GF-D8 (cell line): ENCODE measurements around the gene SREBF1.

ENCODE experiments used
- DNase-seq: peaks from one replicate; lab custom pipeline; 2025; lab: John Stamatoyannopoulos, UW

SREBF1 gene

DNA sequence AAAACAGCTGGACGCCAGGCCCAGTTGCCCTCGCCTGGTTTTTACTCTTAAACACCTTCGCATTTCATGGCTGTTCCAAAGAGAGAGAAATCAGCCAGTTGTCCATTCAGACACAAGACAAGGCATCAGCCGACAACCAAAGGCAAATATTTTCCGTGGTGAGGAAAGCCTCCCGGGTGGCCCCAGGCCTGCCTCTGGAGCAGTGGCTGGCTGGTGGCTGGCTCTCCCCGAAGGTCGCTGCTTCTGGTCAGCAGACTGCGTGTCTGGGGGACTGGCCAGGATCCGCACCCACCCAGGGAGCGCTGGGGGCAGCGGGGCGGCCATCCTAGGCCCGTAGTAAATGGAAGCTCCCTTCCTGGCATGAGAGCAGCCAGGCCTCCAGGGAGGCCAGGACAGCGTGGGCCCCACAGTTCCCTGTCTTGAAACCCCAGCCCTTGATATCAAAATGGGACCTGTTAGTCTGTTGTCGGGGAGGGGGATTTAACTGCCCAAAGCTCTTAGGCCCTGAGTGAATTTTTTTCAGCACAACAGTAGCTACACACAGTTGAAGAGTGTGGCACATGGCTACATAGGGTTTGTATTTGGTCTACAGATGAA is 57.7 kb downstream of the SREBF1 start:
- DNase-seq: no peak

DNA sequence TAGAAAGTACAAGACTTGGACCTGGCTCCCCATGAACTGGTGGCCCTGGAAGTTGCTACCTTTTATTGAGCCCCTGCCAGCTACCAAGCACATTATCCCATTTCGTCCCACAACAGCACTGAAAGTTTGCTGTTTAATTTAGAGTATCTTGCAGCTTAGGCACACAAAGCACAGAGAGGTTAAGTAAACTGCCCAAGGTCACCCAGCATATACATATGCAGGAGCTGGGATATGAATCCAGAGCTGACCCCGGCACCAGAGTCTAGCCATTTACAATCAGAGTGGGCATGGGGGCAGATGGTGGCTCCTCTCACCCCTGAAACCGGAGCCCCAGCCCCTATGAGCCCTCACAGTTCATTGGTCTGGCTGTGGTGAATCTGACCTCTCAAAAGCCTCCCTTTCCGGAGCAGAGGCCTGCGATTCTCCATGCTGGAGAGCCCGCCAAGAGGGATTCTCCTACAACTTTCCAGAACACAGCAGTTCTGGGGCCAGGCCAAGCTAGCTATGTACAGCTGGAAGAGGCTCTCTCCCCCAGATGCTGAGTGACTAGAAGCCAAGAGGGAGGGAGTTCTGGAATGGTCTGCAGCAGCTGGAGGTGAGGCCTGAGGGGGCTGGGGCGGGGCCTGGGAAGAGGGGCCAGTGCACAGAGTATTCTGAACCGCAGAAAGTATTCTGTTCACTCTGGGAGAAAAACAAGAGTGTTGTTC is 58.3 kb downstream of the SREBF1 start:
- no peak for DNase-seq

DNA sequence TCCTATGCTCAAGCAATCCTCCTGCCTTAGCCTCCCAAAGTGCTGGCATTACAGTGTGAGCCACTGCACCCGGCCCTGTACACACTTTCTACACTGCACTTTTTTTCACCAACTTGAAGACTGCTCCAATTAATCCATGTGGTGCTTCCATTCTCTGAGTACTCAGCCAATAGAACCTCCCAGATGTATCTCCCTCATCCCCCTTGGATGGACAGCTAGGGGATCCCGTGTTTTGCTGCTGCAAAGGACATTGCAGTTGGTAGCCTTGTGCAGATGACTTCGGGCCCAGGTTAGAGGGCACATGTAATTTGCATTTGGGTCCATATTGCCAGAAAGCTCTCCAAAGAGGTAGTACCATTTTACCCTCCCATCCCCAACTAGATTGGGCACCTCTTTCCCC is 59.9 kb downstream of the SREBF1 start:
- DNase-seq: no peak

DNA sequence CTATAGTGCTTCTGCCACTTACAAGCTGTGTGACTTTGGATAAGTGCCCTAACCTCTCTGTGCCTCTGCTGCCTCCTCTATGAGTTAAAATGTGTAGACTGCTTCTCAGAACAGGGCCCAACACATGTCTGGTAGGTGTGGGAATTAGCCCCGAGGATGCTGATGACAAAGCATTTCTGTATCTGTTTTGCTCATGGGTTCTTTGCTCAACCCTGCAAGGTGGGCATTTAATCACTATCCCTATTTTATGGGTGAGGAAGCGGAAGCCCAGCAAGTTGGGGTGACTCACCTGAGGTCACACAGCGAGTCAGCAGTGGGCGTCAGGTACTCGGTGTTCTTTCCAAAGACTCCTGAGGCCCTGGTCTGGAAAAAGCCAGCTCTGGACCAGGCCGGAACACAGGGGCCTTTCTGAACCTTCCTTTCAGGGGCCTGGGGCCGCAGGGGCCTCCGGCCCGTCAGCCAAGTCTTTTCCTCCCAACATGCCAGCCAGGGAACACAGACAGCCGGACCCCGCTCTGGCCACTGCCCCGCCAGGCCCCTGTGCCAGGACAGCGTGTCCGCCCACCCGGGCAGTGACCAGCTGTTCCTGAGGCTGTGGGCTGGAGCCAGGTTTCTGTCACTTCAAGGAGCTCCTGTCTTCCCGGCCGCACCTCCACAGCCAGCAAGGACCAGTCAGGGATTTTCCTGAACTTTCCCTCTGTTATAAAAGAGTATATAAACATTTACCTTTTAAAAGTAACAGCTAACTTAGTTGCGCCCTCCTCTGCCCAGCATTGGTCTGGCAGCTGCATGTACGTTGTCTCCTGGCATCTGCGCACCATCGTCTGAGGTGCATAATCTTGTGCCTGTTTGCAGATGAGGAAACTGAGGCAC is 62.5 kb downstream of the SREBF1 start:
- no peak for DNase-seq

DNA sequence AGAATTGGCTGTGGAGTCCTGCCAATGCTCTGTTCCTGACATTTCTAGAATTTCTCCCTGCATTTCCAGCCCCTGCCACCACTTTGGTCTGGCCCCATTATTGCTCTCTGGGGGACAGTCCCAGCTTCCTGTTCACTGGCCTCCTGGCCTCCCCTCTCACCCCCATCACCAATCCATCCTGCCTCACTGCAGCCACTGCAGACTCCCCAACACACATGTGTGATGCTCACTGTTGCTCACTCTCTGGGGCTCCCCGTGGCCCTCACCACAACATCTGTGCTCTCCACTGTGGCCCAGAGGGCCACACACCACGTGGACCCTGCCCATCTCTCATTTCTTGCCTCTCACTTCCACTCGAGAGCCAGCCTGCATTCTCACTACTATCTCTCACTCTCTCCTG is 64.6 kb downstream of the SREBF1 start:
- no peak for DNase-seq

DNA sequence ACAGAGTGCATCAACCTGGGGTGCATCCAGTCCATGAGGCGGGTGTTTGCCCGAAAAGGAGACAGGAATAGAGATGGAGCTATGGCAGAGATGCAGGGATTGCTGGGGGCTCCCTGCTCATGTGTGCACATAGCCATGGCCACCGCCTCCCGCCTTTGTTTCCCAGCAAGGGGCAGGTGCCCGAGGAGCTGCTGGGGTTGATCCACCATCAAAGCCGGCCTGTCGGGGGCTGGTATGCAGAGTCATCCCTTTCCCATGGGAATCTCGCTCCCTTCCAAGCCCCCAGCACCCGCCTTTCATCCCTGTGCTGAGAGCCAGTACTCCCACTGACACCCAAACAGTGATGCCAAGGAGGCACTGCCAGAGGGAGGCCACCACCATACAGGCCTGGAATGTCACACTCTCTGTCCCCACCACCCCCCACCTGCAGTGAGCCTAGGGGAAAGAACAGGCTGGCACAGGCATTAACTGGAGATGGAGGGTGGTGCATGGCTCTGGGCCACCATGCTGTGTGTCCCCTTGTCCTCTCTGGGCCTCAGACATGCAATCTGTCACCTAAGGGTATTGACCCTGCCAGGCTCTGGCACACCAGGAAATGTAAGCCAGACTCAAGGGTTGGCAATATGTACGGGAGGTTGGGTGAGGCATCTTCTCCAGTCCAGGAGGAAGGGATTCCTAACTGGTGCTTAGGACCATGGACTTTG is 65.1 kb downstream of the SREBF1 start:
- no peak for DNase-seq

DNA sequence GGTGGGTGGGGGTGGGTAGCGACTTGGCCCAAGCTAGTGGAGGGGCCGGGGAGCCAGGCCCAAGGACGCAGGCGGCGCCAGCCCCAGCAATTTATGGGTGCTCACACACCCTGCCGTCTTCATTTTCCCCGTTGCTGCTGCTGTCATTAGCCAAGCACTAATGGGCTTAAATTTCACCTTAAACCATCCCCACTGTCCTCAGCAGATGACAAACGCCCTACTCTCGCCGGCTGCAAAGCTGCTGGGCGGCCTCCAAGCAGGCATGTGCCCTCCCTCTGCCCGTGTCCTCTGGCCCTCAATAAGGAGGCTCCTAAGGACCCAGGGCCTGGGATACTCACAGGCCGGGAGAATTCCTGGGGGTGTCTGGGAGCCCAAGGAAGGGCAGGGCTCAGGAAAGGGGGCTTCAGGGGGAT is 66.1 kb downstream of the SREBF1 start:
- DNase-seq: no peak

DNA sequence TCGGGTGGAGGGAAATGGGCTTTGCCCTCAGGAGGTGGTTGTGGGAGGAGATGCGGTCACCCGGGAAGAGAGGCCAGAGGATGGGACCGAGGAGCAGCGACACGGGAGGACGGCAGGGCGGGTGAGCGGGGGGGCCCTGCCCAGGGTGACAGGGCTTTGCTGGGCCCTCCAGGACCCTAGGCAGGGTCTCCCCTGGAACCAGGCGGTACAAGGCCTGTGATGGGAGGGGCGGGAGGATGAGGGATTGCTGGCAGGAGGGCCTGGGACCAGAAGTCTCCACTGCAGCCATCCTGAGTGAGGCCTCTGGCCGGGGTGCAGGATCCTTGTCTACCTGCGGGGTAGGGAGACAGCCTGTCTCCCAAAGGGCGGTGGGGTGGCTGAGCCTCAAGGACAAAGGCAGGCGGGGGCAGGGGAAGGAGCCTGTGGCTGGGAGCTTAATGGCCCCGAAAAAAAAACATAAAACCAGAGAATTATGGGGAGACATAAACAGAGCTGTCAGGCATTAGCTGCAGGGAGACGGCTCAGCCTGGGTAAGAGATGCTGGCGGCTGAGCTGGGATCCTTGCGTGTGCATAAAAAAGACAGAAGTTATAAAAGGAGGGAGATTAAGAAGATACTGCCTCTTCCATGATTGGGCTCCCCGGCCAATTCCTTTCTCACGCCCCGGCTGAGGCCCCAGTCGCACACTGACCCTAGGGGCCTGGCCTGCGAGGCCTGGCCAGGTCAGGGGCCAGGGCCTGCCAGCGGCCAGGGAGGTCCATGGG is 66.7 kb downstream of the SREBF1 start:
- no peak for DNase-seq

DNA sequence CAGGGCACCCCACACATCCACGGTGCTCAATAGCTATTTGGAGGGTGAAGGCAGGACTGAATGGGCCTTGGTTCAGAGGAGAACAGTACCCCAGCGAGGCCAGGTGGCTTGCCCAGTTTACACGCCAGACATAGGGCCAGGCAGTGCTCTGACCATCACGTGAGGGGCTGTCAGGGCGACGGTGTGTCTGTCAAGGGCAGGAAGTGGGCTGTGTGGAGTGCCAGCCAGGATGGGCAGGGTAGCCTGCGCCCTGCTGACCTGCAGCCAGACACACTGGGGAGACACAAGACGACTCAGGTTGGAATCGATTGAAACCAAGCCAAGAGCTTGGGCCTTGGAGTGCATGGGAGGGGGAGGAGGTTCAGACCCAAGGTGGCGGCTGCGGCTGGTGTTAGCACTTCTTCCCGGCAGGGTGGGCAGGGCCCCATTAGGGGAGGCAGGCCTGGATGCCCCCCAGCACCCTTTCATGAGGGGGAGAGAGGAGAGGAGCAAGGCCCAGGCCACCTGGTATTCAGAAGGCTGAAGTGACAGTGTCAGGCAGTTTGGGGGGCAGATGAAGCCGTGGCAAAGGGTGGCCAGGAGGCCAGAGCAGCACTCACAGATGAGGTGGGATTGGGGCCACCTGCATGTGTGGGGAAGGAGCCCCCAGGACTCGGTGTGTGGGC is 68.2 kb downstream of the SREBF1 start:
- no peak for DNase-seq

DNA sequence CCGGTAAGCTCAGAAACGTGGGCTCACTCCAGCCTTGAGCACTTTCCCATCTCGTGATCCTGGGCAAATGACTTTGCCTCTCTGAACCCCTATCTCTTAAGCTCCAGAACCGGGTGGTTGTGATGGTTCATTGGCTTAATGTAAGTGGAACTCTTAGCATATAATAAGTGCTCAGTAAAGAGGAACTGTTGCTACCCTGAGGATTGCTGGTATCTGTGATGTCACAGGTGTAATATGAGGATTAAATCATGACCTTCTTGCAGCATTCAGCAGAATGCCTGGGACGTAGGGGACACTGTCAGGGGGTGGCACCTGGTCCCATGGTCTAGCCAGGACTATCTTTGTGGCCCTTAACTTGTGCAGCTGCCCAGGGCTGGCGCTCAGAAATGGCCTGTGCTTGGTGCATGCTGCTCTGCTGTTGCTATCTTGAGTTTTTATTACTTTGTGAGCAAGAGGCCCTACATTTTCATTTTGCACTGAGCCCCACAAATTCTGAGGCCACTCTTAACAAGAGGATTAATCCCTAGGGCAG is 68.8 kb downstream of the SREBF1 start:
- no peak for DNase-seq

DNA sequence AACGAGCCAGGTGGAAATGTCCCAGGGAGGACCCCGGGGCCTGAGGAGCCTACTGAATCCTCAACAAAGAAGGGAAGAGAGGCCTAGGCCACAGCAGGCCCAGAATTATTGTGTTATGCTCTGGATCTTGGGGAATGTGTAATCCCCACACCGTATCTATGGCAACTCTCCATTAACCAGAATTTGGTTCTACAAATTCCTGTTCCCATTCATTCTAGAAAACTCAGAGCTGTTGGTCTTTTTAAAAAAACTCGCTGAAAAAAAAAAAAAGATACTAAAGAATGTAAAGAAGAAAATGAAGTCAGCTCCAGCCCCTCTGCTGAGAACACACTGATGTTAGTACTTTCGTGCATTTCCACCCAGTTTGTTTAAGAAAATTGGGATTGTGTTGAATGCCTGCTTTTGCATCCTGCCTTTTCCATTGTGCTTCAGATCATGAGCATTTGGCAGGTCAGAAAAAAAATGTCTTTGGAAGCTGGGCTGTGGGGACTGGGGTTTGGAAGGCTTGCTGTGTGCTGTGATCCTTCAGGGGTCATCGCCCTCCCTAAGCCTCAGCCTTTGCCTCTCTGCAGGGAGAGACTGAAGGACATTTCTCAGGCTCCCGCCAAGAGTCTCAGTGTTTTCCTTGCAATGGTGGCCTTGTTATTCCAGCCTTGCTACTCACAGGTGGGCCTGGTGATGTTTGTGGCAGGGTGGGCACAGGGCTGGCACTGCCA is 69.5 kb downstream of the SREBF1 start:
- no peak for DNase-seq

DNA sequence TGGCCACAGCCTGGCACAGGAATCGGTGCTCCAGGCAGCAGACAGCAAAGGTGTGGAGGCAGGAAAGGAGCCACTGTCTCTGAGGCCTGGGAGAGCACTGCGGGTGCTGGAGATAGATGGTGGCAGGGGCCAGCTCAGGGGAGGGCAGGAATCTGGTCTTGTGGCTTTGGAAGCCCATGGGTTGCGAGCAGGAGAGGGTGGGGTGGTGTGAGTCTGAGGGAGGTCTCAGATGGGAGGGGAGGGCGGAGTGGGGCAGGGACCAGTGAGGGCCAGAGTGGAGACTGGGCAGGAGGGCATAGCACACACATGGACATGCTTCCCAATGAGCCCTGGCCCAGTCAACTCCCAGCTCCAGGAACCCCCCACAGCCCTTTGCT is 70.1 kb downstream of the SREBF1 start:
- no peak for DNase-seq

DNA sequence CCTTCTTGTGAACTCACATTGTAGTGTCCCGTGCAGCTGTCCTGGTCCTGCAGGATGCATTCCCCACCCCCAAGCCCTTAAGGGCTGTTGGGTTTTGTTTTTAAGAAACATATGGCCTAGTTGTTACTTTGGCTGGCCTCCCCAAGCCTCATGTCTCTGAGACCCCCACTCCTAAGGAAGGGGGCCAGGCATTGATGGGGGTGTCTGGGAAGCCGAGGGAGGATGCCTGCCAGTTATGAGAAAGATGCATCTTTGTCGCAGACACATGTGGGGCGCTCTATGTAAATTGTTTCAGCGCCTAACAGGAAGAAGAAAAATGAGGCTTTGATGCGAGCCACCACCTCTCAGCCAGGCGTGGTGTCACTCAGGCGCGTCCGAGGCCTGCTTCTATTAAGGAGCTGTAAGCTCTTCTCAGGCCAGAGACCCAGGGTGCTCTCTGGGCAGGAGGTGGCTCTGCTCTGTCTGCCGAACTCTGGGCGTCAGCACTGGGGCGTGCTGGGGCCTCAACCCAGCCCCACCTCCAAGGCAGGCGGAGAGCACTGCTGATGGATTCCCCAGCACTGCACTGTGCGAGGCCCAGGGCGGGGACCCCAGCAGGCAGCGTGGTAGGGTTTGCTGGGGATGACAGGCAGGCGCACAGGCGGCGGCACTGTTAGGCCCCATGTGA is 70.6 kb downstream of the SREBF1 start:
- DNase-seq: no peak

DNA sequence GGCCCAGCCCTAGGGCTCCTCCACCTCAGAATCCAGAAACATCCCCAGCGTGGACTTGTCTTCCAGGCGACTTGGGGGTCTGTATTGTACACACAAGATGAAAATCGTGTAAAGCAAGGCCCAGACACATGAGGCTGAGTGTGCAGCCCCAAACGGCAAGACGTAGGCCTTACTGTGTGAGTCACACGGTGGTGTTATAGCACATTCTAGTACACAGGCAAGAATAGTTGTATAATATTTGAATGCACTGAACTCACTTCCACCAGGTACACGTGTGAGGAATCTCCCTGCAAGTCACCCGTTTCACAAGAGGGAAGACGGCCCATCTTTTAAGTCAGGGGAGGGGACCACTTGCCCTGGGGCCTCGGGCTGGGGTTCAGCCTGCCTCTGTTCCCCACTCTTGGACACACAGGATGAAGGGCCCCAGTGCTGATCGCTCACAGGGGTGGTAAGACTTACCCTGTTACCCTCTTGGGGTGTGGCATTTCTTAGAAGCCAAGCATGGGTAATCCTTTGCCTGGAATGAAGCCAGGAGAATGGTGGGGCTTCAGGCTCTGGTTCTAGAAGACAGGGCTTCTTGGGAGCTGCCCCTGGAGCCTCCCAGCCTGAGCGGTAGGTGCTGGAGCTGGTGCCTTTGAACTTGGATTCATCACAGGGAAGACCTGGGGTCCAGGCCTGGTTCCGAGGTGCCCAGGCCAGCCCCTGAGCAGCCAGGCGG is 71.3 kb downstream of the SREBF1 start:
- DNase-seq: no peak

DNA sequence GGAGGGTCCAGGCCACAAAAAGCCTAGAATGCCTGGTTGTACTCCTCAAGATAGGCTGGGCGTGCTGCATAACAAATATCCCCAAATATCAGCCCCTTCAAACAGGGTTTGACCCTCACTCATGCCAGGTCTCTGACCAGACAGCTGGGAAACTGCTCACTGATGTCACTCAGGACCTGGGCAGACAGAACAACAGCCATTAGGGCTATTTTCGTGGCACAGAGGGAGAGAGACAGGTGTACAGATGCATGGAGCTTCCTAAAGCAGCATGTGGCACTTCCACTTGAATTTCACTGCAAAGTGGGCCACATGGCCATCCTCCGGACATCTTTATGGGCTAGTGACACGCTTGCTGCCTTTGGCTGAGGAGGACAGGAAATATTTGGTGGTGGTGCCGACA is 73.1 kb downstream of the SREBF1 start:
- no peak for DNase-seq

DNA sequence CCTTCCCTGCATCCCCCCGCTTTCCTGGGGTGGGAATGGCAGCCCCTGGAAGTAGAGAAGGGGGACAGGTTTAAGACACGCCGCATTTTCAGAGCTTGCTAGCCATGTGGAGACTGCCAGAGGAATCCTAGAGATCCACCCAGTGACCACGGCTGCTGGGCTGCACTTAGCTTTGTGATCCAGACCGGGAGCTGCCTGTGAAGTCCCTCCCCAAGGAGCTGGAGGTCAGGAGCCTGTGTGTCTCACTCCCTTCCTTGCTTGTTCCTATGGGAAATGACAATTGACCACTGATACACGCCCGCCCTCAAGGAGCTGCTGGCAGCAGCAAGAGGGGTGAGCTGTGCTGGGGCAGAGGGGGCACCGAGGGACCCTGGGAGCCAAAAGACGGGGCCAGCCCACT is 73.7 kb downstream of the SREBF1 start:
- DNase-seq: no peak

DNA sequence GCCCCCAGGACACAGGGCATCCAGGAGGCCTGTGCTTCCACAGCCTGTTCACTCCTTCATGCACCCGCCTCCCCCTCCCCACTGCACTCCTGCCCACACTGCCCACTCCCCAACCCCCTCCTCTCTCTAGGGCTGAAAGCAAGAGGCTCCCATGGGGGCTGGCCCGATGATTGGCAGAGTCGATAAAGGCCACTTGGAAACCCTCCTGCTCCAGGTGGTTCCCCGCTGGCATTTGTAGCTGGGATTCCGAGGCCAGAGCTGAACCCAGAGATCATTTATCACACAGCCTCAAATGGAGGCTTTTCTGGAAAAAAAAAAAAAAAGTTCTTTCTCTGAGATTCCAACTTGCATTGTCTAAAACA is 74.1 kb downstream of the SREBF1 start:
- no peak for DNase-seq
